GM13976 (cell line): ENCODE measurements around the gene TMEM132D.

ENCODE experiments used
- DNase-seq: peaks from one replicate; pipeline ENCODE4 v3.0.0; 2012; ENCODE audit warnings: low spot score
- in situ Hi-C: fragments of 300-500 bp; cut with MboI; formaldehyde crosslinking; loops from one replicate; pipeline ENCODE4 v1.12.0; 2022; ENCODE audit warnings: low sequenced_read_pairs, mixed read lengths, inconsistent platforms; ENCODE audit not compliant: unreplicated experiment
- TF ChIP-seq, protein P1 (sequence below): IDR thresholded peaks from 2 replicates; pipeline ENCODE4 v1.5.1; 2012; ENCODE audit warnings: borderline replicate concordance, mild to moderate bottlenecking; ENCODE audit not compliant: insufficient read depth; ENCODE audit errors: extremely low read depth, missing control alignments, control extremely low read depth

TMEM132D gene

DNA sequence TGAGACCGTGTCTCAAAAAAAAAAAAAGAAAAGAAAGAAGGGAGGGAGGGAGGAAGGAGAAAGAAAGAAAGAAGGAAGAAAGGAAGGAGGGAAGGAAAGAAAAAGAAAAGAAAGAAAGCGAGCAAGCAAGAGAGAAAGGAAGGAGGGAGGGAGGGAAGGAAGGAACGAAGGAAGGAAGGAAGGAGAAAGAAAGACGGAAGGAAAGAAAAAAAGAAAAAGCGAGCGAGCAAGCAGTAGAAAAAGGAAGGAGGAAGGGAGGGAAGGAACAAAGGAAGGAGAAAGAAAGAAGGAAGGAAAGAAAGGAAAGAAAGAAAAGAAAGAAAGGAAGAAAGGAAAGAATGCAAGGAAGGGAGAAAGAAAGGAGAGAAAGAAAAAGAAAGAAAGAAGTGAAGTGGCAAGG is 546.6 kb downstream of the TMEM132D start:
- in situ Hi-C loops: no loop called here
- no peak for DNase-seq

DNA sequence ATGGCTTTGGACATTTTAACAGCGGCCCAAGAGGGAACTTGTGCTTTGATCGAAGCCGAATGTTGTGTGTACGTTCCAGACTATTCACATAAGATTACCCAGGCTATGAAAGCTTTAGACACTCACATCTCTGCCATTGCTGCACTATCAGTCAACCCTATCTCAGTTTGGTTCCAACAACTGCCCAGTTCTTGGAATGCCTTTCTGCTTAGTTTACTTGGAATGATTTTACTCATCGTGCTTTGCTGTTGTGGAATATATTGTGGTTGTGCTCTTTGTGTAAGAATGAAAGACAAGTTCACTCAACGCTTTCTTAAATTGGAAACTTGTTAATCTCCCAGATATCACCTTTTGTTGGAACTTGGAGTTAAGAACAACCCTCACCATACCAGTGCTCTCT is 552.3 kb downstream of the TMEM132D start:
- DNase-seq: no peak
- in situ Hi-C loops: no loop called here
- TF ChIP-seq, protein P1, sequence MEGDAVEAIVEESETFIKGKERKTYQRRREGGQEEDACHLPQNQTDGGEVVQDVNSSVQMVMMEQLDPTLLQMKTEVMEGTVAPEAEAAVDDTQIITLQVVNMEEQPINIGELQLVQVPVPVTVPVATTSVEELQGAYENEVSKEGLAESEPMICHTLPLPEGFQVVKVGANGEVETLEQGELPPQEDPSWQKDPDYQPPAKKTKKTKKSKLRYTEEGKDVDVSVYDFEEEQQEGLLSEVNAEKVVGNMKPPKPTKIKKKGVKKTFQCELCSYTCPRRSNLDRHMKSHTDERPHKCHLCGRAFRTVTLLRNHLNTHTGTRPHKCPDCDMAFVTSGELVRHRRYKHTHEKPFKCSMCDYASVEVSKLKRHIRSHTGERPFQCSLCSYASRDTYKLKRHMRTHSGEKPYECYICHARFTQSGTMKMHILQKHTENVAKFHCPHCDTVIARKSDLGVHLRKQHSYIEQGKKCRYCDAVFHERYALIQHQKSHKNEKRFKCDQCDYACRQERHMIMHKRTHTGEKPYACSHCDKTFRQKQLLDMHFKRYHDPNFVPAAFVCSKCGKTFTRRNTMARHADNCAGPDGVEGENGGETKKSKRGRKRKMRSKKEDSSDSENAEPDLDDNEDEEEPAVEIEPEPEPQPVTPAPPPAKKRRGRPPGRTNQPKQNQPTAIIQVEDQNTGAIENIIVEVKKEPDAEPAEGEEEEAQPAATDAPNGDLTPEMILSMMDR: no peak

More for the DNA sequence above, 546.6 kb downstream of the TMEM132D start:
- TF ChIP-seq, protein P1: no peak

DNA sequence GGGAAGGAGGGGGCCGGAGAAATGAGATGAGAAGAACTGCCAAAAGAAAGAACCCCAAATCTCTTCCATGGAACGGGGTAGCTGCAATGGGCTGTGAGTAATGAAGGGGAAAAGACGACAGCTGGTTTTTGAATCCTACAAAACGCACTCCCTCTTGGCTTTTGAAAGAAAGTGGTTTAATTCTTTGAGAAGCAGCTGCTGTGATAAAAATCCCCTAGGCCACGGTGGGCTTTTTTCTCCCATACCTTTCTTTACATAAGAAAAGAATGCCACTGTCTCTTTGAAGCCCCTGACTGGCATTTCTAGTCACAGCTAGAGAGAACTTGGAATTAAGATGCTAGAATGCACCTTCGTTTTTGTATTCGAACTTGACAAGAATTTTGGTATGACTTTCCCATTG is 564.5 kb downstream of the TMEM132D start:
- TF ChIP-seq, protein P1: no peak
- no peak for DNase-seq
- in situ Hi-C loops: no loop called here

DNA sequence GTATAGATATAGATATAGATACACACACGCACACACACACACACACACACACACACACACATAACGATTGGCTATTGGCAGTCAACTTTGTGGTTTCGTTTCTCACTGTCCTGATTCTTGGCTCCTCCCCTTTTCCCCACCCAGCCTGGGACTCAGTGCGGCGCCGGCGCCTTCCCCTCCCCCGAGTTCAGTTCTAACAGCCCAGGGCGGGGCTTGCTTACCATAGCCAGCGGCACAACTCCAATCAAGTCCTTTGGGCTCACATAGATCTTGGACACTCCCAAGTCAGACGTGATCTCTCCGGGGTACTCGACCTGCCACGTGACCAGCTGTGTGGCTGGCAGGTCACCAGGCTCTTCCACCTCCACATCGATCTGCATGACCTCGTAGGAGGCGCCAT is 566.4 kb downstream of the TMEM132D start:
- TF ChIP-seq, protein P1: no peak
- DNase-seq: no peak
- in situ Hi-C loops: no loop called here

DNA sequence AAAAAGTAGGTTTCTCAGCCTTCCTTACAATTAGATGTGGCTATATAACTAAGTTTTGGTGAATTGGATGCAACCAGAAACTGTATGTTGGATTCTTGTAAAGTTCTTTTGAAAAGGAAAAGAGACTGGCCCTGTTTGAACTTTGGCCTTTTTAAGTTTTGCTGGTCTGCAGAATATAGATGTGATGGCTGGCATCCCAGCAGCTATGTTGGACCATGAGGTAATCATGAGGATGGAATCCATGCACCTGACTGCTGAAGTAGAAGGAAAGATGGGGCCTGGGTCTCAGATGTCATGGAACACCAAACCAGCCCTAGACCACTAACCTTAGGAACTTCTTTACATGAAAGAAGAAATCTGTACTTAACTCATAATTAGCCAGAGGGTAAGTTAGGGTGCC is 568.1 kb downstream of the TMEM132D start:
- no peak for DNase-seq
- in situ Hi-C loops: no loop called here
- TF ChIP-seq, protein P1: no peak

DNA sequence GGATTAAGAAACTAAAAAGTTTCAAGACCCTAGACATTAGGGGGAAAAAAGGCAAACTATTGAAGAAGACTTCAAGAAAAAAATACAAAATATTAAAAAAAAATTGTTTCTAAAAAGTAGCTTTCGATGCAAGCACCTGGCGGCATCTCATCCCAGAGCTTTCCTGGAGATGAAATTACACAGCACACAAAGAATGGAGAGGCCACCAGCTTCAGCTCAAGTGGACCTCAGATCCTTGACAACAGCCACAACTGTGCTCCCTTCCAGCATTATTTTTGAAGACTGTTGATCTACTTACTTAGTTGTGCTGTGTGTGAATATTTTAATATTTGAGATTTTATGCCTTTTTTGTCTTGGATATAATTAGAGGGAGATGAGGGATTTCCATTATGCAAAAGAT is 571.5 kb downstream of the TMEM132D start:
- no peak for DNase-seq
- TF ChIP-seq, protein P1: no peak
- in situ Hi-C loops: no loop called here
